A673 (cell line): ENCODE results near the gene NEO1. TPM values are rescaled to one million over a fixed set of nuclear protein-coding genes. Genes with fewer than 3 reads are reported as not detected.

ENCODE experiments used
- BruUV-seq: library from RNA; stranded (reverse); fragments of 400-500 nt; replicated peaks from 2 replicates; lab custom pipeline; 2021; lab: Mats Ljungman, UMichigan
- CTCF ChIA-PET: fragments of 300-600 bp; sonication (Branson Sonifier 250); formaldehyde crosslinking; loops from one replicate; lab custom pipeline; 2022; ENCODE audit warnings: antibody characterized with exemption; lab: Charles Lee
- POLR2A ChIA-PET: fragments of 300-600 bp; sonication (Branson Sonifier 250); formaldehyde crosslinking; loops from one replicate; lab custom pipeline; 2022; ENCODE audit warnings: antibody characterized with exemption; ENCODE audit not compliant: low non-redundant PET; lab: Charles Lee
- DNase-seq: peaks from one replicate; pipeline ENCODE4 v3.0.0-alpha.2; 2015; ENCODE audit warnings: low spot score
- H3K27ac ChIP-seq: fragments of 200-600 bp; sonication (generic); 2 replicates; pipeline ENCODE4 v1.5.1; 2016; ENCODE audit warnings: mixed run types, low read depth, mild to moderate bottlenecking, mixed read lengths, antibody characterized with exemption, low read length; ENCODE audit not compliant: poor library complexity, severe bottlenecking
- H3K27me3 ChIP-seq: fragments of 200-600 bp; sonication (generic); replicated peaks from 2 replicates; pipeline ENCODE4 v1.6.1; 2017; ENCODE audit warnings: mixed run types, low read depth, mild to moderate bottlenecking, mixed read lengths, antibody characterized with exemption, low read length; ENCODE audit not compliant: insufficient read depth, poor library complexity
- H3K36me3 ChIP-seq: fragments of 200-600 bp; sonication (generic); 2 replicates; pipeline ENCODE4 v1.6.1; 2016; ENCODE audit warnings: mixed run types, mild to moderate bottlenecking, mixed read lengths, antibody characterized with exemption, low read length; ENCODE audit not compliant: insufficient read depth, poor library complexity, severe bottlenecking
- H3K4me1 ChIP-seq: fragments of 200-600 bp; sonication (generic); 2 replicates; pipeline ENCODE4 v1.6.1; 2017; ENCODE audit warnings: mixed run types, mild to moderate bottlenecking, mixed read lengths, antibody characterized with exemption, low read length; ENCODE audit not compliant: insufficient read depth, poor library complexity, severe bottlenecking
- H3K4me3 ChIP-seq: fragments of 200-600 bp; sonication (generic); 2 replicates; pipeline ENCODE4 v1.5.1; 2016; ENCODE audit warnings: low read depth, mixed run types, mild to moderate bottlenecking, mixed read lengths, low read length; ENCODE audit not compliant: poor library complexity, severe bottlenecking
- H3K9me3 ChIP-seq: fragments of 200-600 bp; sonication (generic); 2 replicates; pipeline ENCODE4 v1.6.1; 2016; ENCODE audit warnings: mixed run types, low read depth, mild to moderate bottlenecking, mixed read lengths, antibody characterized with exemption, low read length; ENCODE audit not compliant: poor library complexity, severe bottlenecking
- EZH2 ChIP-seq: fragments of 200-600 bp; sonication (generic); IDR thresholded peaks from 2 replicates; pipeline ENCODE4 v1.6.1; 2017; ENCODE audit warnings: borderline replicate concordance, low read depth, mild to moderate bottlenecking, mixed read lengths, antibody characterized with exemption, low read length; ENCODE audit not compliant: poor library complexity, severe bottlenecking
- intact Hi-C: fragments of 100-400 bp; cut with micrococcal nuclease; formaldehyde crosslinking; loops from one replicate; pipeline ENCODE4 v1.10.0; 2022; ENCODE audit not compliant: unreplicated experiment
- total RNA-seq: library from RNA; stranded (reverse); gene quantifications from 2 replicates; pipeline ENCODE4 v1.2.3, GENCODE V29; 2021
- TF ChIP-seq, protein P1 (sequence below): fragments of 300-800, 200-600 bp; sonication (generic); conservative IDR thresholded peaks from 2 replicates; pipeline ENCODE4 v1.5.1; 2017; ENCODE audit warnings: low read depth, mild to moderate bottlenecking, antibody characterized with exemption, low read length, moderate library complexity, mixed read lengths

The NEO1 gene
- total RNA-seq, 1 experiment from 2014 or later: 72.6 TPM

GRCh38 chr15:73021139-73021621 is 31.1 kb upstream of the NEO1 start:
- Histone ChIP-seq H3K27ac (no peak overlapping the region), H3K36me3 (no peaks in the 10 kb centered on the region), H3K4me1 (no peaks in the 10 kb centered on the region), H3K9me3 (no peaks in the 10 kb centered on the region), H3K4me3 (no peak overlapping the region), H3K27me3 (no peaks in the 10 kb centered on the region)
- CTCF ChIA-PET: no interaction called here
- no TSS peak for BruUV-seq
- POLR2A ChIA-PET: no interaction called here
- intact Hi-C loops: no loop called here
- no peak for DNase-seq
- TF ChIP-seq, protein P1, sequence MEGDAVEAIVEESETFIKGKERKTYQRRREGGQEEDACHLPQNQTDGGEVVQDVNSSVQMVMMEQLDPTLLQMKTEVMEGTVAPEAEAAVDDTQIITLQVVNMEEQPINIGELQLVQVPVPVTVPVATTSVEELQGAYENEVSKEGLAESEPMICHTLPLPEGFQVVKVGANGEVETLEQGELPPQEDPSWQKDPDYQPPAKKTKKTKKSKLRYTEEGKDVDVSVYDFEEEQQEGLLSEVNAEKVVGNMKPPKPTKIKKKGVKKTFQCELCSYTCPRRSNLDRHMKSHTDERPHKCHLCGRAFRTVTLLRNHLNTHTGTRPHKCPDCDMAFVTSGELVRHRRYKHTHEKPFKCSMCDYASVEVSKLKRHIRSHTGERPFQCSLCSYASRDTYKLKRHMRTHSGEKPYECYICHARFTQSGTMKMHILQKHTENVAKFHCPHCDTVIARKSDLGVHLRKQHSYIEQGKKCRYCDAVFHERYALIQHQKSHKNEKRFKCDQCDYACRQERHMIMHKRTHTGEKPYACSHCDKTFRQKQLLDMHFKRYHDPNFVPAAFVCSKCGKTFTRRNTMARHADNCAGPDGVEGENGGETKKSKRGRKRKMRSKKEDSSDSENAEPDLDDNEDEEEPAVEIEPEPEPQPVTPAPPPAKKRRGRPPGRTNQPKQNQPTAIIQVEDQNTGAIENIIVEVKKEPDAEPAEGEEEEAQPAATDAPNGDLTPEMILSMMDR: no peak
- no peak for TF ChIP-seq EZH2

DNA sequence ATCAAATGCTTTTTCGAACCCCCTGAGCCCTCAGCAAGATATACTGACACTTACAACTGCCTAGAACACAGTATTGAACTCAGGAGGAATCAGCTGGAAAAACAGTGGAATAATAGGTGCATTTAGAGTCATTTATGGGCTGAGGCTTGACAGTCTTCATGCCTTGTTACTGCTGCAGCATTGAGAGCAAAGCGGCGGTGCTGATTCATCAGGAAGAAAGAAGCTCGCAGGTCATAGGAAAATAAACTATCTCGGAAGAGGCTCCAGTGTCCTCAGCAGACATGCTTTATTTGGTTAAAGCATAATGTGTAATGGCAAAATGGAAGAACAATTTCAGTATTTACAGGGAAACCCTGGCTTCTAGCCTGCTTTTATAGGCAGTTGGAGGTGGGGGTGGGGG is 30.1 kb upstream of the NEO1 start:
- Histone ChIP-seq H3K27me3 (no peaks in the 10 kb centered on the region), H3K27ac (no peak overlapping the region), H3K9me3 (no peaks in the 10 kb centered on the region), H3K4me3 (no peak overlapping the region), H3K36me3 (no peaks in the 10 kb centered on the region), H3K4me1 (no peaks in the 10 kb centered on the region)
- intact Hi-C loops: no loop called here
- TF ChIP-seq EZH2: no peak
- TF ChIP-seq, protein P1: no peak
- no TSS peak for BruUV-seq
- DNase-seq: no peak
- ChIA-PET POLR2A (no interaction called here), CTCF (no interaction called here)

DNA sequence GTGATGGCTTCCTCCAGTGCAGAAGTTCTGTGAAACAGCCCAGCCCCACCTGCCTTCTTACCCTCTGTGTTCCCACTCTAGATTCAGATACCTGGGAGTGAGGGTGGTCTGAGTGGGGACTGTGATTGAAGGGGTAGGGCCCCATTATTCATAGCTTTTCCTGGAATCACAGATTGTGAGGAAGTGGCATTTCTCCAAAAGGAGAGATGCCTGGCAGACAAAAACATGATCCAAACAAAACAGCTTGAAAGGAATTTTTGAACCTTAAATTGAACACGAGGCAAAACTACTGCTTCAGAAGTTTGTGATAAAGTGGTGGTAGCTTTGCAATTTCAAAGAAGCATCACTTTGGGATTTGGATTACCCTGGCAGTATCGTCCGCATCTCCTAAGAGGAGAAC is 29.2 kb upstream of the NEO1 start:
- Histone ChIP-seq H3K4me3 (no peak overlapping the region), H3K27ac (no peak overlapping the region), H3K9me3 (no peaks in the 10 kb centered on the region), H3K36me3 (no peaks in the 10 kb centered on the region), H3K27me3 (no peaks in the 10 kb centered on the region), H3K4me1 (no peaks in the 10 kb centered on the region)
- no TSS peak for BruUV-seq
- DNase-seq: no peak
- intact Hi-C loops: no loop called here
- POLR2A ChIA-PET: no interaction called here
- no peak for TF ChIP-seq EZH2
- TF ChIP-seq, protein P1: no peak
- CTCF ChIA-PET: no interaction called here
